ENCODE results near the gene CBX6.

Gene CBX6

GRCh38 chr22:38862375-38863329 is 9.4 kb downstream of the CBX6 start:
- peaks cover 22% of the 10 kb centered on the region for H3K36me3 ChIP-seq (replicated peaks; ENCODE audit: low read depth, low read length)
- H3K27me3 ChIP-seq (ENCODE audit: low read depth, low read length) = 0 out of 2 replicates have a peak, but pooled peaks cover 5% of the 10 kb centered on the region
- no peaks in the 10 kb centered on the region for H3K9me3 ChIP-seq (ENCODE audit: insufficient read depth, low read length)
- TF ChIP-seq, protein P1, sequence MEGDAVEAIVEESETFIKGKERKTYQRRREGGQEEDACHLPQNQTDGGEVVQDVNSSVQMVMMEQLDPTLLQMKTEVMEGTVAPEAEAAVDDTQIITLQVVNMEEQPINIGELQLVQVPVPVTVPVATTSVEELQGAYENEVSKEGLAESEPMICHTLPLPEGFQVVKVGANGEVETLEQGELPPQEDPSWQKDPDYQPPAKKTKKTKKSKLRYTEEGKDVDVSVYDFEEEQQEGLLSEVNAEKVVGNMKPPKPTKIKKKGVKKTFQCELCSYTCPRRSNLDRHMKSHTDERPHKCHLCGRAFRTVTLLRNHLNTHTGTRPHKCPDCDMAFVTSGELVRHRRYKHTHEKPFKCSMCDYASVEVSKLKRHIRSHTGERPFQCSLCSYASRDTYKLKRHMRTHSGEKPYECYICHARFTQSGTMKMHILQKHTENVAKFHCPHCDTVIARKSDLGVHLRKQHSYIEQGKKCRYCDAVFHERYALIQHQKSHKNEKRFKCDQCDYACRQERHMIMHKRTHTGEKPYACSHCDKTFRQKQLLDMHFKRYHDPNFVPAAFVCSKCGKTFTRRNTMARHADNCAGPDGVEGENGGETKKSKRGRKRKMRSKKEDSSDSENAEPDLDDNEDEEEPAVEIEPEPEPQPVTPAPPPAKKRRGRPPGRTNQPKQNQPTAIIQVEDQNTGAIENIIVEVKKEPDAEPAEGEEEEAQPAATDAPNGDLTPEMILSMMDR (IDR thresholded peaks at IDR 0.05; ENCODE audit: low read depth, low read length) = no peak
- TF ChIP-seq EZH2phosphoT487 (IDR thresholded peaks at IDR 0.05; ENCODE audit: low read depth) = no peak
- H3K27ac ChIP-seq (ENCODE audit: low read length) = no peak overlapping the region
- H3K4me3 ChIP-seq (ENCODE audit: low read length) = no peak overlapping the region
- peaks cover 51% of the 10 kb centered on the region for H4K20me1 ChIP-seq (ENCODE audit: insufficient read depth, low read length)
- no peak overlapping the region for H3K9ac ChIP-seq (ENCODE audit: low read length)
- H3K4me2 ChIP-seq (ENCODE audit: low read length) = no peak overlapping the region
- peaks cover 5% of the 10 kb centered on the region; the same call in 1 of the 2 replicates for H3K79me2 ChIP-seq (ENCODE audit: low read length)
- 0 out of 2 replicates have a peak, but pooled peaks cover 3% of the 10 kb centered on the region for H3K4me1 ChIP-seq (ENCODE audit: low read length)
- no peak overlapping the region for H2AFZ ChIP-seq (ENCODE audit: low read depth, low read length)

DNA sequence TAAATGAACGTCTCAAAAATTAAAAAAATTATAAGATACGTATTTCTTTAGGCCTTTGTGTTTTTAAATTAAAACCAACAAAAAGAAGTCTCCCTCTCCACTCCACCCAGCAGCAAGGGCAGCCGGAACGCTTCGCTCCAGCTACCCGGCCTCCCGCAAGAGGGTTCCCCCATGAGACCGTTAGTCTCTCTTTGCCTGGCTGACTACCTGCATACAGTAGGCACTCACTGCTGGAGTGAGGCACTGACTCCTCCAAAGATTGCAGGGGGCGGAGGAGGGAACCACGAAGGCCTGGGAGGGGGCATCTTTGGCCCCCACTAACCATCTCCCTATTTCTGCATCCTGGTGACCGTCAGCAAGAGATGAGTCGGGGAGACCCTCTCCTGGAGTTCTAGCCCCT is 10.1 kb downstream of the CBX6 start:
- no peak overlapping the region for H3K4me2 ChIP-seq (ENCODE audit: low read length)

DNA sequence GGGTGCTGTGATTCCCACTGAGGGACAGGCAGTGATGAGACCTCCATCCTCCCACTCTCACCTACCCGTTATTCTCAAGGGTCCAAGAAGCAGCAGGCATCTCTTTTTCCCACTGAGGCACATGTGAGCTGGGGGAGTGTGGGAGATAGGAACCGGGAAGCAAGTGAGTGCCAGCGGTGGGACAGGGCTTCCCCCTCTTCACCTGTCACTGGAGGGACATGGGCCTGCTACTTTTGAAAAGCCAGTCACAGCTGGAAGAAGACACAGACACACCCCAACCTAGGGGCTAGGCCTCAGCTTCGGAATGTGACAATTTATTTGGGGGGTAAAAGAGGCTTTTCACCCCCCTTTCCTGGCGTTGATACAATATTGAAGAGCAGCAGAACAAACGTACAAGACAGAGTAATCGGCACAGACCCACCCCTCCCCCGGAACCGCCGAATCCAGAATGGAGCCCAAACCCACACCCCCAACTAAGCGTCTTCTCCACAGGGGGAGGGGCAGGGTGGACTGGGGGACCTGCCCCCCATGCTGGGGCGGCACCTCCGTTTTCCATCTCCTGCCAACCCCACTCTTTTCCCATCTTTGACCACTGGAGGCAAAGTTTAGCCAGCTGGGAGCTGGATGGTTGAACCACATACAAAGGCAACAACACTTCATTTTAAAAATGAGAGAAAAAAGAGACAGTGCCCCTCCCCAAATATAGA is 10.7 kb downstream of the CBX6 start:
- H3K4me2 ChIP-seq (ENCODE audit: low read length) = no peak overlapping the region
- H3K9me3 ChIP-seq (ENCODE audit: insufficient read depth, low read length) = no peaks in the 10 kb centered on the region

More for the DNA sequence above, 10.1 kb downstream of the CBX6 start:
- Histone ChIP-seq H3K36me3 (replicated peaks; ENCODE audit: low read depth, low read length) (peaks cover 17% of the 10 kb centered on the region), H3K27me3 (ENCODE audit: low read depth, low read length) (0 out of 2 replicates have a peak, but pooled peaks cover 6% of the 10 kb centered on the region), H3K79me2 (ENCODE audit: low read length) (no peaks in the 10 kb centered on the region), H3K4me3 (ENCODE audit: low read length) (no peak overlapping the region), H2AFZ (ENCODE audit: low read depth, low read length) (no peak overlapping the region), H3K9me3 (ENCODE audit: insufficient read depth, low read length) (no peaks in the 10 kb centered on the region), H3K9ac (ENCODE audit: low read length) (no peak overlapping the region), H3K27ac (ENCODE audit: low read length) (no peak overlapping the region), H3K4me1 (ENCODE audit: low read length) (0 out of 2 replicates have a peak, but pooled peaks cover 3% of the 10 kb centered on the region), H4K20me1 (ENCODE audit: insufficient read depth, low read length) (peaks cover 46% of the 10 kb centered on the region)
- TF ChIP-seq EZH2phosphoT487 (IDR thresholded peaks at IDR 0.05; ENCODE audit: low read depth) = no peak
- TF ChIP-seq, protein P1 (IDR thresholded peaks at IDR 0.05; ENCODE audit: low read depth, low read length) = no peak

More for the DNA sequence above, 10.7 kb downstream of the CBX6 start:
- 0 out of 2 replicates have a peak, but pooled peaks cover 3% of the 10 kb centered on the region for H3K4me1 ChIP-seq (ENCODE audit: low read length)
- H2AFZ ChIP-seq (ENCODE audit: low read depth, low read length) = no peak overlapping the region
- peaks cover 16% of the 10 kb centered on the region for H3K36me3 ChIP-seq (replicated peaks; ENCODE audit: low read depth, low read length)
- TF ChIP-seq, protein P1 (IDR thresholded peaks at IDR 0.05; ENCODE audit: low read depth, low read length) = no peak
- TF ChIP-seq EZH2phosphoT487 (IDR thresholded peaks at IDR 0.05; ENCODE audit: low read depth) = no peak
- H3K79me2 ChIP-seq (ENCODE audit: low read length) = no peaks in the 10 kb centered on the region
- peaks cover 10% of the 10 kb centered on the region; the same call in 1 of the 2 replicates for H3K27me3 ChIP-seq (ENCODE audit: low read depth, low read length)
- H3K4me3 ChIP-seq (ENCODE audit: low read length) = no peak overlapping the region
- H3K9ac ChIP-seq (ENCODE audit: low read length) = no peak overlapping the region
- H4K20me1 ChIP-seq (ENCODE audit: insufficient read depth, low read length) = peaks cover 42% of the 10 kb centered on the region
- H3K27ac ChIP-seq (ENCODE audit: low read length) = no peak overlapping the region
